Lung microvascular endothelial cell (primary cell): ENCODE results near the gene DNALI1. TPM values are rescaled to one million over a fixed set of nuclear protein-coding genes. Genes with fewer than 3 reads are reported as not detected.

ENCODE experiments used
- DNase-seq, 2 donors: peaks; one replicate each; pipeline versions ENCODE4 v3.0.0 to v3.0.0-alpha.2; 2010; ENCODE audit warnings: low read depth in 2 of 2
- total RNA-seq: library from RNA; depleted of rRNA; stranded (reverse); fragments of >200 nt; gene quantifications from 2 replicates; pipeline ENCODE4 v1.2.1, GENCODE V29; 2014

The DNALI1 gene
- total RNA-seq, 1 donor from 2014 or later = 0.20 TPM

- DNase-seq = no peak
Observed at GRCh38 chr1:37601441-37601840, 44.7 kb downstream of the DNALI1 start.

- DNase-seq = peak; percentile 19 to 48
Observed at GRCh38 chr1:37602750-37603694, 46.3 kb downstream of the DNALI1 start.

- no peak for DNase-seq
Observed at GRCh38 chr1:37605061-37605650, 48.4 kb downstream of the DNALI1 start.

GRCh38 chr1:37605806-37606474, 49.2 kb downstream of the DNALI1 start:
- DNase-seq = no peak

- DNase-seq = no peak
Observed at GRCh38 chr1:37606481-37607263, 49.9 kb downstream of the DNALI1 start.

- DNase-seq = no peak
Observed at GRCh38 chr1:37609002-37609401, 52.3 kb downstream of the DNALI1 start.

DNA sequence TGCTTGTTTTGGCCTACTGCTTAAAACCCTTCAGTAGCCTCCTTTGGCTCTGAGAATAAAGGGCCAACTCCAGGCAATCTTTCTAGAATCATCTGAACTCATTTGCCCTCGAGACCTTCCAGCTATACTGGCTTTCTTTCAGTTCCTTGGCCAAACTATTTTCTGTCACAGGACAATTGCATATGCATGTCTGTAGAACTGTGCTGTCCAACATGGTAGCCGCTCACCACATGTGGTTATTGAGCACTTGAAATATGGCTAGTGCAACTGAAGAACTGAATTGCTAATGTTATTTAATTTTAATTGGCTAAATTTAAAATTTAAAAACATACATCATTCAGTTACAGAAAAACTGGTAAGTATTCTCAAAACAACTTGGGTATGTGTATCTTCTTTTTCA, 53.3 kb downstream of the DNALI1 start:
- DNase-seq = no peak

DNA sequence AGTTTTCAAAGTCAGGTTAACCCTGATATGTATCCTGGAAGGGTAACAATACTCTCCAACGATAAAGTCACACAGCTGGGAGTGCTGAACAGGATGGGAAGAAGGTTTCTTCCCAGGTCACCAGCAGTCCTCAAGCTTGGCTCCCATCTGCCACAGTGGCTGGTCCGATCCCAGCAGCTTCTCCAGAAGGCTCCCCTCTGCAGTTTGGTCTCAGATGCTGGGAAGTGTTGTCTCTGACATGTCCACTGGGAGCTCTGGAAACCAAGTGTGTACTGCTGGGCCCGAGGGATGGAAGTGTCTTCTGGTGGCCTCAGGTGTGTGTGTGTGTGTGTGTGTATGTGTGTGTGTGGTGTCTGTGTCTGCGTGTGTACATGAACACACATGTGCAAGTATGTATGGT, 55.4 kb downstream of the DNALI1 start:
- DNase-seq = no peak

- no peak for DNase-seq
Observed at GRCh38 chr1:37614105-37614504, 57.4 kb downstream of the DNALI1 start.

- DNase-seq = no peak
Observed at GRCh38 chr1:37616330-37616729, 59.6 kb downstream of the DNALI1 start.

Other genes starting within 250 kb of the DNALI1 start
- gene ZC3H12A, start 82.4 kb upstream of the DNALI1 start, total RNA-seq = 1.1 and 2.4 TPM in 2 replicates
- gene MEAF6, start 42.2 kb upstream of the DNALI1 start, total RNA-seq = 27.9 and 41.3 TPM in 2 replicates
- 8.5 and 14.3 TPM in 2 replicates for gene SNIP1, start 2.6 kb upstream of the DNALI1 start, total RNA-seq
- 37.3 and 47.4 TPM in 2 replicates for gene GNL2, start 39.0 kb downstream of the DNALI1 start, total RNA-seq
- gene RSPO1, start 78.0 kb downstream of the DNALI1 start, total RNA-seq = not detected in 2 replicates
- 1.4 and 5.7 TPM in 2 replicates for gene CDCA8, start 135.6 kb downstream of the DNALI1 start, total RNA-seq
- not detected in 2 replicates for gene EPHA10, start 208.2 kb downstream of the DNALI1 start, total RNA-seq
- gene MANEAL, start 236.9 kb downstream of the DNALI1 start, total RNA-seq = 0.65 and 1.6 TPM in 2 replicates